Mucosa of stomach (tissue), 1 donor: ENCODE results near the gene NFATC2.
"Not testable (repeated sequence)": the region's sequence is repeated elsewhere in the genome, so short reads cannot be mapped to it uniquely, and the experiment has no call there.

Experiments
- H3K27me3 ChIP-seq: one replicate; pipeline ENCODE4 v1.7.0; 2013; ENCODE audit warnings: mild to moderate bottlenecking, low read length; ENCODE audit not compliant: control insufficient read depth, insufficient read depth
- H3K36me3 ChIP-seq: one replicate; pipeline ENCODE4 v1.7.0; 2013; ENCODE audit warnings: low read length; ENCODE audit not compliant: control insufficient read depth, insufficient read depth
- H3K4me1 ChIP-seq: one replicate; pipeline ENCODE4 v1.7.0; 2013; ENCODE audit warnings: mild to moderate bottlenecking, low read length; ENCODE audit not compliant: control insufficient read depth, insufficient read depth
- H3K4me3 ChIP-seq: one replicate; pipeline ENCODE4 v1.7.0; 2013; ENCODE audit warnings: low read length
- H3K9ac ChIP-seq: one replicate; pipeline ENCODE4 v1.7.0; 2013; ENCODE audit warnings: mild to moderate bottlenecking, low read length, moderate library complexity
- H3K9me3 ChIP-seq: one replicate; pipeline ENCODE4 v1.7.0; 2013; ENCODE audit warnings: mild to moderate bottlenecking, low read length, moderate library complexity; ENCODE audit not compliant: control insufficient read depth
- donor health status: Pancreatic carcinoma.

The NFATC2 gene

GRCh38 chr20:51547951-51548350 lies 5.4 kb upstream of the NFATC2 start:
- peaks cover 4% of the 10 kb centered on the region for H3K4me1 ChIP-seq
- H3K9ac ChIP-seq, result no peak overlapping the region
- no peak overlapping the region for H3K4me3 ChIP-seq
- H3K9me3 ChIP-seq, result no peaks in the 10 kb centered on the region
- peaks cover 3% of the 10 kb centered on the region for H3K27me3 ChIP-seq
- H3K36me3 ChIP-seq, result no peaks in the 10 kb centered on the region

- Histone ChIP-seq H3K36me3 (no peaks in the 10 kb centered on the region), H3K9ac (no peak overlapping the region), H3K4me1 (peaks cover 12% of the 10 kb centered on the region), H3K4me3 (no peak overlapping the region), H3K9me3 (no peaks in the 10 kb centered on the region), H3K27me3 (peaks cover 3% of the 10 kb centered on the region)
These were observed 3.0 kb upstream of the NFATC2 start for GRCh38 chr20:51545515-51545914.

- Histone ChIP-seq H3K27me3 (peaks cover 3% of the 10 kb centered on the region), H3K4me1 (peaks cover 12% of the 10 kb centered on the region), H3K4me3 (peak overlapping the region; percentile 35), H3K36me3 (no peaks in the 10 kb centered on the region), H3K9ac (no peak overlapping the region), H3K9me3 (no peaks in the 10 kb centered on the region)
These were observed 886 bp upstream of the NFATC2 start for GRCh38 chr20:51543422-51543788.

GRCh38 chr20:51542033-51542570 lies 417 bp downstream of the NFATC2 start:
- H3K27me3 ChIP-seq, result peaks cover 3% of the 10 kb centered on the region
- peak overlapping the region; percentile 77 for H3K9ac ChIP-seq
- H3K4me3 ChIP-seq, result peak overlapping the region; percentile 58
- H3K36me3 ChIP-seq, result no peaks in the 10 kb centered on the region
- H3K4me1 ChIP-seq, result peaks cover 12% of the 10 kb centered on the region
- no peaks in the 10 kb centered on the region for H3K9me3 ChIP-seq

GRCh38 chr20:51541189-51542032 lies 1.1 kb downstream of the NFATC2 start:
- peak overlapping the region; percentile 58 for H3K4me3 ChIP-seq

GRCh38 chr20:51540580-51540979 lies 1.9 kb downstream of the NFATC2 start:
- Histone ChIP-seq H3K4me3 (no peak overlapping the region), H3K9ac (peak overlapping the region; percentile 77), H3K4me1 (peaks cover 21% of the 10 kb centered on the region), H3K9me3 (no peaks in the 10 kb centered on the region), H3K27me3 (peaks cover 3% of the 10 kb centered on the region), H3K36me3 (no peaks in the 10 kb centered on the region)

More at GRCh38 chr20:51541189-51542032, 1.1 kb downstream of the NFATC2 start:
- peaks cover 3% of the 10 kb centered on the region for H3K27me3 ChIP-seq
- peaks cover 17% of the 10 kb centered on the region for H3K4me1 ChIP-seq
- no peaks in the 10 kb centered on the region for H3K9me3 ChIP-seq
- H3K9ac ChIP-seq, result peak overlapping the region; percentile 77
- H3K36me3 ChIP-seq, result no peaks in the 10 kb centered on the region

- not testable (repeated sequence) for H3K9ac ChIP-seq, H3K9me3 ChIP-seq, H3K36me3 ChIP-seq, H3K27me3 ChIP-seq, H3K4me3 ChIP-seq
- peaks cover 21% of the 10 kb centered on the region for H3K4me1 ChIP-seq
These were observed 2.4 kb downstream of the NFATC2 start for GRCh38 chr20:51540074-51540473.

- no peaks in the 10 kb centered on the region for H3K27me3 ChIP-seq
- no peak overlapping the region for H3K9ac ChIP-seq
- no peaks in the 10 kb centered on the region for H3K36me3 ChIP-seq
- no peak overlapping the region for H3K4me3 ChIP-seq
- no peaks in the 10 kb centered on the region for H3K9me3 ChIP-seq
- peaks cover 38% of the 10 kb centered on the region for H3K4me1 ChIP-seq
These were observed 6.1 kb downstream of the NFATC2 start for GRCh38 chr20:51536116-51537069.

- H3K9ac ChIP-seq, result no peak overlapping the region
- peaks cover 40% of the 10 kb centered on the region for H3K4me1 ChIP-seq
- H3K36me3 ChIP-seq, result no peaks in the 10 kb centered on the region
- H3K27me3 ChIP-seq, result no peaks in the 10 kb centered on the region
- H3K4me3 ChIP-seq, result no peak overlapping the region
- H3K9me3 ChIP-seq, result no peaks in the 10 kb centered on the region
These were observed 6.8 kb downstream of the NFATC2 start for GRCh38 chr20:51535674-51536073.

- H3K27me3 ChIP-seq, result no peaks in the 10 kb centered on the region
- no peaks in the 10 kb centered on the region for H3K9me3 ChIP-seq
- H3K4me3 ChIP-seq, result no peak overlapping the region
- H3K4me1 ChIP-seq, result peaks cover 45% of the 10 kb centered on the region
- H3K36me3 ChIP-seq, result no peaks in the 10 kb centered on the region
- no peak overlapping the region for H3K9ac ChIP-seq
These were observed 7.5 kb downstream of the NFATC2 start for GRCh38 chr20:51535075-51535386.

GRCh38 chr20:51533291-51534172 lies 9.0 kb downstream of the NFATC2 start:
- Histone ChIP-seq H3K4me1 (peaks cover 55% of the 10 kb centered on the region), H3K27me3 (no peaks in the 10 kb centered on the region), H3K9ac (peak overlapping the region; percentile 9), H3K4me3 (no peak overlapping the region), H3K36me3 (no peaks in the 10 kb centered on the region), H3K9me3 (no peaks in the 10 kb centered on the region)
